Measurements from ENCODE around the gene SPTB. TPM values are rescaled to one million over a fixed set of nuclear protein-coding genes. Genes with fewer than 3 reads are reported as not detected.

SPTB gene
- total RNA-seq, 1 experiment from 2014 or later, result 2.3 TPM

- no peaks in the 10 kb centered on the region for H3K36me3 Mint-ChIP-seq (ENCODE audit: insufficient read depth in 1 of 3, low read depth in 3 of 3)
- no peak overlapping the region for H2BK15ac ChIP-seq (ENCODE audit: low read depth, low read length)
- H4K20me1 ChIP-seq (ENCODE audit: control insufficient read depth, insufficient read depth, insufficient read length), result no peaks in the 10 kb centered on the region
- no peak overlapping the region for H4K5ac ChIP-seq (ENCODE audit: insufficient read length, low read depth, low read length)
- WGBS (ENCODE audit: extremely low coverage, insufficient read length, low lambda C conversion rate), result no CpG with 5 or more reads among the region's 3 CpGs
- H2BK5ac ChIP-seq (ENCODE audit: insufficient read length, low read length), result no peak overlapping the region
- H3K27me3 ChIP-seq (ENCODE audit: insufficient read depth, low read length), result no peaks in the 10 kb centered on the region
- no peaks in the 10 kb centered on the region for H3K9me3 Mint-ChIP-seq
- H3K56ac ChIP-seq (ENCODE audit: insufficient read length, low read depth, low read length), result no peak overlapping the region
- no peaks in the 10 kb centered on the region for H3K23me2 ChIP-seq (ENCODE audit: insufficient read length, low read depth, low read length, poor library complexity, severe bottlenecking)
- H2AFZ ChIP-seq (ENCODE audit: low read length), result no peak overlapping the region
- H3K9me3 ChIP-seq (ENCODE audit: control insufficient read depth, low read depth, low read length), result no peaks in the 10 kb centered on the region
- no peak overlapping the region for H3K27ac ChIP-seq (ENCODE audit: insufficient read length, low read depth, low read length)
- no peak overlapping the region for H3K9ac ChIP-seq (ENCODE audit: extremely low read depth, insufficient read length, low read length)
- H2AK5ac ChIP-seq (ENCODE audit: insufficient read length, low read length), result no peak overlapping the region
- no peak overlapping the region for H3K4me3 Mint-ChIP-seq
- H3K4me1 Mint-ChIP-seq, result peaks cover 42 to 46% of the 10 kb centered on the region in 2 experiments
- peaks cover 7% of the 10 kb centered on the region; the same call in 1 of the 2 replicates for H3K4me1 ChIP-seq (ENCODE audit: insufficient read depth, low read length)
- TF ChIP-seq CTCF (conservative IDR thresholded peaks at IDR 0.05), result peak; percentile 26; the same call in 1 of the 3 replicates
- H3K23ac ChIP-seq (ENCODE audit: insufficient read length, low read depth, low read length), result no peak overlapping the region
- no peak overlapping the region for H4K91ac ChIP-seq (ENCODE audit: insufficient read length, low read depth, low read length)
- H3K79me2 ChIP-seq (ENCODE audit: insufficient read depth, low read length), result no peaks in the 10 kb centered on the region
- no peak overlapping the region for H3T11ph ChIP-seq (ENCODE audit: low read length)
- no peak overlapping the region; a peak in 2 of 7 replicates for H3K27ac Mint-ChIP-seq
- peaks cover 2% of the 10 kb centered on the region; the same call in 1 of the 2 replicates for H3K27me3 Mint-ChIP-seq (ENCODE audit: low read depth)
- no peak overlapping the region for H2BK120ac ChIP-seq (ENCODE audit: low read depth, low read length, poor library complexity, severe bottlenecking)
- H4K8ac ChIP-seq (replicated peaks; ENCODE audit: insufficient read length, low read depth, low read length), result no peak overlapping the region
- H2BK12ac ChIP-seq (ENCODE audit: insufficient read length, low read depth, low read length), result no peak overlapping the region
- no peak for DNase-seq
- no peaks in the 10 kb centered on the region for H3K79me1 ChIP-seq (ENCODE audit: insufficient read depth, low read depth, low read length, poor library complexity, severe bottlenecking)
- no peak overlapping the region for H3K18ac ChIP-seq (ENCODE audit: insufficient read length, low read depth, low read length)
- H3K4ac ChIP-seq (ENCODE audit: low read depth, low read length), result no peak overlapping the region
- H3K4me2 ChIP-seq (ENCODE audit: insufficient read depth, insufficient read length, low read length), result no peak overlapping the region
- no peak overlapping the region for H3K14ac ChIP-seq (ENCODE audit: insufficient read depth, low read length)
- no peak overlapping the region for H2BK20ac ChIP-seq (ENCODE audit: low read depth, low read length, poor library complexity, severe bottlenecking)
Measured at GRCh38 chr14:64861916-64862315, 17.8 kb downstream of the SPTB start.
